IMR-90 (cell line): ENCODE results near the gene ERBB4. TPM values are rescaled to one million over a fixed set of nuclear protein-coding genes. Genes with fewer than 3 reads are reported as not detected.
A peak's percentile ranks its signal among the peaks of the same experiment; 100 is the strongest.

Experiments used
- ATAC-seq: fragments of 200-7000 bp; cut with Tn5 transposase; 2 replicates; pipeline ENCODE4 v1.9.1; 2020; ENCODE audit warnings: low read depth, mild to moderate bottlenecking, moderate library complexity
- BruUV-seq: library from RNA; stranded (reverse); fragments of 400-500 nt; replicated peaks from 2 replicates; lab custom pipeline; 2021; lab: Mats Ljungman, UMichigan
- CTCF ChIA-PET: fragments of 300-600 bp; formaldehyde crosslinking; extraction: SDS; loops from one replicate; lab custom pipeline; 2021; ENCODE audit warnings: antibody characterized with exemption; lab: Yijun Ruan, JAX
- POLR2A ChIA-PET: fragments of 300-600 bp; sonication (Branson Sonifier 250); formaldehyde crosslinking; loops from one replicate; lab custom pipeline; 2022; ENCODE audit warnings: antibody characterized with exemption; ENCODE audit not compliant: unreplicated experiment; lab: Charles Lee
- DNase-seq: peaks from one replicate; pipeline ENCODE4 v3.0.0; 2013
- H2AFZ ChIP-seq: replicated peaks from 2 replicates; pipeline ENCODE3; 2013; ENCODE audit warnings: low read length, mild to moderate bottlenecking; ENCODE audit not compliant: poor library complexity
- H2AK5ac ChIP-seq: 2 replicates; pipeline ENCODE4 v1.6.1; 2013; ENCODE audit warnings: low read depth, low read length, inconsistent platforms
- H2AK9ac ChIP-seq: replicated peaks from 2 replicates; pipeline ENCODE3; 2013; ENCODE audit warnings: mild to moderate bottlenecking, low read depth, low read length, moderate library complexity; ENCODE audit not compliant: poor library complexity
- H2BK120ac ChIP-seq: 2 replicates; pipeline ENCODE4 v1.6.1; 2013; ENCODE audit warnings: low read depth, low read length, inconsistent platforms
- H2BK15ac ChIP-seq: 3 replicates; pipeline ENCODE4 v1.6.1; 2013; ENCODE audit warnings: low read depth, low read length, inconsistent platforms
- H2BK20ac ChIP-seq: 2 replicates; pipeline ENCODE4 v1.6.1; 2013; ENCODE audit warnings: low read depth, mild to moderate bottlenecking, inconsistent platforms, low read length, moderate library complexity
- H2BK5ac ChIP-seq: 2 replicates; pipeline ENCODE4 v1.6.1; 2013; ENCODE audit warnings: mild to moderate bottlenecking, low read depth, low read length, inconsistent platforms; ENCODE audit not compliant: poor library complexity, severe bottlenecking
- H3K14ac ChIP-seq: replicated peaks from 2 replicates; pipeline ENCODE4 v1.6.1; 2013; ENCODE audit warnings: low read depth, low read length, inconsistent platforms
- H3K18ac ChIP-seq: 2 replicates; pipeline ENCODE4 v1.6.1; 2013; ENCODE audit warnings: low read depth, low read length, control low read depth
- H3K23ac ChIP-seq: 2 replicates; pipeline ENCODE4 v1.6.1; 2013; ENCODE audit warnings: low read depth, low read length, inconsistent platforms
- H3K27ac ChIP-seq: 2 replicates; pipeline ENCODE4 v1.5.1; 2013; ENCODE audit warnings: mild to moderate bottlenecking, control low read depth, low read length; ENCODE audit not compliant: insufficient read depth
- H3K27me3 ChIP-seq: 2 replicates; pipeline ENCODE4 v1.6.1; 2013; ENCODE audit warnings: low read length; ENCODE audit not compliant: control insufficient read depth, insufficient read depth
- H3K36me3 ChIP-seq: 2 replicates; pipeline ENCODE4 v1.6.1; 2013; ENCODE audit warnings: low read length, mixed read lengths; ENCODE audit not compliant: control insufficient read depth, insufficient read depth
- H3K4ac ChIP-seq: 2 replicates; pipeline ENCODE4 v1.6.1; 2013; ENCODE audit warnings: low read depth, low read length, inconsistent platforms
- H3K4me1 ChIP-seq: 2 replicates; pipeline ENCODE4 v1.6.1; 2013; ENCODE audit warnings: low read length, mixed read lengths; ENCODE audit not compliant: control insufficient read depth, insufficient read depth
- H3K4me2 ChIP-seq: 2 replicates; pipeline ENCODE4 v1.6.1; 2013; ENCODE audit warnings: low read depth, mild to moderate bottlenecking, control low read depth, low read length, moderate library complexity
- H3K4me3 ChIP-seq: 2 replicates; pipeline ENCODE4 v1.5.1; 2013; ENCODE audit warnings: low read depth, mild to moderate bottlenecking, control low read depth, low read length, moderate library complexity; ENCODE audit not compliant: insufficient read depth
- H3K56ac ChIP-seq: 2 replicates; pipeline ENCODE4 v1.6.1; 2013; ENCODE audit warnings: low read length, inconsistent platforms; ENCODE audit not compliant: insufficient read depth; ENCODE audit errors: extremely low read depth
- H3K79me1 ChIP-seq, 2 experiments: 2 replicates each; pipeline ENCODE4 v1.6.1; 2013; ENCODE audit warnings: low read length in 2 of 2, inconsistent platforms in 1 of 2, low read depth in 1 of 2
- H3K9ac ChIP-seq: 2 replicates; pipeline ENCODE4 v1.6.1; 2013; ENCODE audit warnings: low read depth, low read length, control low read depth
- H3K9me1 ChIP-seq: 2 replicates; pipeline ENCODE4 v1.6.1; 2013; ENCODE audit warnings: low read length, inconsistent platforms; ENCODE audit not compliant: insufficient read depth
- H3K9me3 ChIP-seq: 2 replicates; pipeline ENCODE4 v1.6.1; 2013; ENCODE audit warnings: low read length; ENCODE audit not compliant: control insufficient read depth, insufficient read depth
- H4K20me1 ChIP-seq: 2 replicates; pipeline ENCODE4 v1.6.1; 2013; ENCODE audit warnings: low read length, inconsistent platforms; ENCODE audit not compliant: insufficient read depth
- H4K5ac ChIP-seq: 2 replicates; pipeline ENCODE4 v1.6.1; 2013; ENCODE audit warnings: mild to moderate bottlenecking, low read depth, low read length, control low read depth
- H4K8ac ChIP-seq, 2 experiments: 2 replicates each; pipeline ENCODE4 v1.6.1; 2013; ENCODE audit warnings: low read depth in 2 of 2, low read length in 2 of 2, control low read depth in 1 of 2, inconsistent platforms in 1 of 2
- H4K91ac ChIP-seq: 2 replicates; pipeline ENCODE4 v1.6.1; 2013; ENCODE audit warnings: low read depth, low read length, inconsistent platforms; ENCODE audit not compliant: insufficient read depth
- CHD1 ChIP-seq: IDR thresholded peaks from 2 replicates; pipeline ENCODE4 v1.6.1; 2012; ENCODE audit warnings: low read depth, low read length, improper control_type of control experiment
- MAFK ChIP-seq: IDR thresholded peaks from 2 replicates; pipeline ENCODE4 v1.6.1; 2012; ENCODE audit warnings: low read depth, low read length, improper control_type of control experiment
- MXI1 ChIP-seq: IDR thresholded peaks from 2 replicates; pipeline ENCODE4 v1.6.1; 2012; ENCODE audit warnings: low read depth, mild to moderate bottlenecking, low read length, moderate library complexity, borderline replicate concordance
- WGBS, 2 experiments: methylation state at CpG; one replicate each; pipeline versions ENCODE4 v1.1.5 to v1.1.7; 2013; ENCODE audit warnings: missing lambda C conversion rate in 2 of 2; ENCODE audit not compliant: insufficient read length in 1 of 2; ENCODE audit errors: extremely low coverage in 2 of 2; 5-methylcytosine and 5-hydroxymethylcytosine counted together
- dilution Hi-C: fragments of 300-500 bp; cut with HindIII; formaldehyde crosslinking; loops from one replicate; pipeline ENCODE4 v1.14.3; 2018; ENCODE audit warnings: low sequenced_read_pairs; ENCODE audit not compliant: unreplicated experiment
- in situ Hi-C: fragments of 300-500 bp; cut with MboI; formaldehyde crosslinking; loops from 3 replicates; pipeline ENCODE4 v1.14.3; 2019; ENCODE audit warnings: low sequenced_read_pairs, inconsistent platforms, mixed read lengths
- intact Hi-C: fragments of 100-400 bp; cut with micrococcal nuclease; formaldehyde crosslinking; loops from 2 replicates; pipeline ENCODE4 v1.10.0; 2022
- polyA plus RNA-seq, 3 experiments: library from polyadenylated mRNA; depleted of rRNA; stranded (reverse); fragments of >200 nt; gene quantifications; 2 replicates each; pipeline ENCODE4 v1.2.3, GENCODE V29; 2012; ENCODE audit warnings: low replicate concordance in 1 of 3
- total RNA-seq: library from RNA; depleted of rRNA; stranded (reverse); fragments of >200 nt; gene quantifications from 2 replicates; pipeline ENCODE4 v1.2.3, GENCODE V29; 2012

Gene ERBB4
- total and polyA plus RNA-seq, 2 of the 4 experiments (the other 2 are of a cell fraction) = not detected

DNA sequence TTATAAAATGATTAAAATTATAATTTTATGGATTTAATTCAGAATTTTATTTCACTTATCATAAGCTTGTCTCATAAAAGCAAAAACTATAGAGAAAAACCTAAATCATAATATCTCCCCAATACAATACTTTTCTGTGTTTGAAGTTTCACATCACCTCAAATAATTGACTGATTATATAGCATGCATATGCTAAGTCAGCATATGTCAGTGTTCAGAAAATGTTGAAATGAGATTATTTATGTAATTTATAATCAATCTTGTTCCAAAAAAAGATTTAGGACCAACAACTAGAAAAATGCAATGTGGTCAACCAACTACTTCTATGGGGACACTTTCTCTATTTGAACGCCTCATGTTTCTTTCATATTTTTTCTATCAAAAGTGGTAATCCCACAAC, 1079.6 kb downstream of the ERBB4 start:
- Histone ChIP-seq H4K8ac (no peak overlapping the region), H4K20me1 (no peaks in the 10 kb centered on the region), H3K4me3 (no peak overlapping the region), H2AK9ac (no peak overlapping the region), H3K27me3 (no peaks in the 10 kb centered on the region), H2BK120ac (no peak overlapping the region), H2AK5ac (no peak overlapping the region), H2BK15ac (no peak overlapping the region), H4K5ac (no peak overlapping the region), H3K79me1 (no peaks in the 10 kb centered on the region), H3K27ac (no peak overlapping the region), H3K56ac (no peak overlapping the region), H3K4ac (no peak overlapping the region), H3K4me2 (no peak overlapping the region), H2BK20ac (no peak overlapping the region), H3K36me3 (no peaks in the 10 kb centered on the region), H3K4me1 (no peaks in the 10 kb centered on the region), H3K14ac (no peak overlapping the region), H3K18ac (no peak overlapping the region), H4K91ac (no peak overlapping the region), H3K23ac (no peak overlapping the region), H3K9me1 (no peaks in the 10 kb centered on the region), H3K9ac (no peak overlapping the region), H2BK5ac (no peak overlapping the region), H2AFZ (no peak overlapping the region), H3K9me3 (peaks cover 5% of the 10 kb centered on the region; the same call in 1 of the 2 replicates)
- intact Hi-C loops = no loop called here
- in situ Hi-C loops = no loop called here
- ChIA-PET CTCF (no interaction called here), POLR2A (no interaction called here)
- BruUV-seq = no TSS peak
- ATAC-seq = no peak
- dilution Hi-C loops = no loop called here
- no CpG with 5 or more reads among the region's 1 CpG for WGBS, 2 experiments
- DNase-seq = no peak
- TF ChIP-seq MXI1 = no peak
- TF ChIP-seq CHD1 = no peak
- peak; percentile 50 for TF ChIP-seq MAFK
